GM12892 (cell line): ENCODE measurements around the gene CMKLR1.

Source experiments
- POLR2A ChIP-seq: IDR thresholded peaks from 2 replicates; pipeline ENCODE4 v1.6.1; 2011; ENCODE audit warnings: low read depth, low read length, control low read depth
- POLR2AphosphoS5 ChIP-seq: IDR thresholded peaks from 2 replicates; pipeline ENCODE4 v1.6.1; 2011; ENCODE audit warnings: low read depth, low read length, control low read depth
- TAF1 ChIP-seq: IDR thresholded peaks from 2 replicates; pipeline ENCODE4 v1.6.1; 2011; ENCODE audit warnings: low read depth, mild to moderate bottlenecking, control low read depth, low read length, borderline replicate concordance

DNA sequence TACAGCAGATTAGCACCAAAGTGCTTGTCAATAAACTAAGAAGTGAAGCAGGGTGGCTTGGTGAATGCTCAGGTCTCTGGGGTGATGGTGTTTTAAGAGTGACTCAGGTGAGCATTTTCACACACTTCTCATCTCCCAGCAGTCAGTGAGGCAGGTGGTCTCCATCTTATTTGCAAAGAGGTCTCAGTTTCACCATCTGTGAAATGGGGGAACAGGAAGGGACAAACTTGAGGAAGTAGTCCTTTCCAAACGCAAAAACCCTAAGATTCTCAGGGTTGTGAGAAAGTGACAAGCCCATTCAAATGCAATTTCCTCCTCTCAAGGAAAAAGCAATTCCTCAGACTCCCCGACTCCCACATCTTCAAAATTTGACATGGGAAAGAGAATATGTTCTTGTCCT, 54.1 kb downstream of the CMKLR1 start:
- TF ChIP-seq POLR2A = no peak
- no peak for TF ChIP-seq TAF1
- no peak for TF ChIP-seq POLR2AphosphoS5
